DMS153 (cell line): ENCODE measurements around the gene PRXL2B.
"Not testable (repeated sequence)": the region's sequence is repeated elsewhere in the genome, so short reads cannot be mapped to it uniquely, and the experiment has no call there.

ENCODE experiments used
- DNase-seq: peaks from one replicate; lab custom pipeline; 2025; lab: John Stamatoyannopoulos, UW

Gene PRXL2B

GRCh38 chr1:2550309-2550861 is 36.2 kb upstream of the PRXL2B start:
- DNase-seq, result not testable (repeated sequence)

DNA sequence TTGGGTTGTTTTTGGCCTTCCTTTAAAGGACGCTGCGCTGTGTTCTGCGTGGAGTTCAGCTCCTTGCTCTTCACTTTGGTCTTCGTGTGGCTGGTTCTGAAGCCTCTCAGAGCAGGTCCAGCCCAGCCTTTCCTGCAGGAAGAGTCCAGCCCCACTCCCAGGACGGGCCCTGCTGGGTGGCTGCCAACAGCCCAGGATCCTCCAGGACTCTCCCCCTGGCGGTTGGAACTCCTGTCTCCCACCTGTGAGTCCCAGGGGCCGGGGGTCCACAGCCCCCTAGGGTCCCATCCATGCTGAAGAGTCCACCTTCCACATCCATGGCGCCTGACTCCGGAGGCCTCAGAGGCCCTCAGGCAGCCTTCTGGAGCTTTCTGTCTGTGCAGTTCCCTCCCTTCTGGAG is 35.0 kb upstream of the PRXL2B start:
- not testable (repeated sequence) for DNase-seq

- no peak for DNase-seq
Observed at GRCh38 chr1:2552189-2552588, 34.4 kb upstream of the PRXL2B start.

DNA sequence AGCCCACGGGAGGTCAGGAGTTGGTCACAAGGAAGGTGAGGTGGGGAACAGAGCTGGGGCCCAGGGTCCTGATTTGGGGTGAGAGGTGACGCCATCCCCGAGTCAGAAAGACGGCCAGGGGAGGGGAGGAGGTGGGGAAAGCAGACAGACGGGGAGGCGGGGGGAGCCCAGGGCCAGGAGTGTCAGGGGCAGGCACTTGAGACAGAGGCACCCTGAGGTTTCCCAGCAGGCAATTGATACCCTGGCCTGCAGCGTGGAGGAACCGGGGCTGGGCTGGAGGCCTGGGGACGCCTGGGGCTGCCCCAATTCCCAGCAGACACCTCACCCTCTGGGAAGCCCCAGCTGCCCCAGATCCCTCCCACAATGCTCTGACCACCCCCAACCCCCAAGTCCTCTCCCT is 33.5 kb upstream of the PRXL2B start:
- DNase-seq, result not testable (repeated sequence)

DNA sequence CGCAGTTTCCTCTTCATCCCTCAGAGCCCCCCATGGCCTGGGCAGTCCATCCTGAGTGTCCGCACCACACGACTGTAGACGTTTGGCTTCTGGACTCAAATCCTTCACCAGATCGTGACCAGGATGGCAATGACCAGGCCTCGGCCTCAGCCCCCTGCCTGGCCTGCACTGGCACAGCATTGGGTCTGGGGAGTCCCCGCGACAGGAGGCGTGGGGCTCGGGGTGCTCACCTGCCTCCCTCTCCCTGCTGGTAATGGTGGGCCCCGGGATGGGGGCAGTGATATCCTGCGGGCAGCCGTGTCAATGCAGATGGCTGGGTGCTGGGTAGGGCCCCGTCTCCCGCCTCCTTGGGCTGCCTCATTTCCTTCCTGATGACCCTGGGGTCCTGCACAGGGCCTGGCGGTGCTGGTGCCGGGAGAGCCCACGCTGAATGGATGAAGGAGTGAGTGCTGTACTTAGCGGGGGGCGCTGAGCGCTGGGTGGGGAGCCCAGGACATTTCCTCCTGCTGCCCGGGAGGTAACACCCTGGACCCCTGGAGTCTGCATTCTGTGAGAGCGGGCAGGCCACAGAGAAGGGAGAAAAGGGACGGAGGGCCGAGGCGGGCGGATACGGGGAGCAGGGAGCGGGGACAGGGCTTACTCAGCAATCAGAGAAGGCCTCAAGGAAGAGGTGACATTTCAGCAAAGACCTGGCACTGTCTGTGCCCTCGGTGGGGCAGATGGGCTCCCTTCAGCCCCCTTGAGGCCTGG is 32.5 kb upstream of the PRXL2B start:
- DNase-seq, result no peak

DNA sequence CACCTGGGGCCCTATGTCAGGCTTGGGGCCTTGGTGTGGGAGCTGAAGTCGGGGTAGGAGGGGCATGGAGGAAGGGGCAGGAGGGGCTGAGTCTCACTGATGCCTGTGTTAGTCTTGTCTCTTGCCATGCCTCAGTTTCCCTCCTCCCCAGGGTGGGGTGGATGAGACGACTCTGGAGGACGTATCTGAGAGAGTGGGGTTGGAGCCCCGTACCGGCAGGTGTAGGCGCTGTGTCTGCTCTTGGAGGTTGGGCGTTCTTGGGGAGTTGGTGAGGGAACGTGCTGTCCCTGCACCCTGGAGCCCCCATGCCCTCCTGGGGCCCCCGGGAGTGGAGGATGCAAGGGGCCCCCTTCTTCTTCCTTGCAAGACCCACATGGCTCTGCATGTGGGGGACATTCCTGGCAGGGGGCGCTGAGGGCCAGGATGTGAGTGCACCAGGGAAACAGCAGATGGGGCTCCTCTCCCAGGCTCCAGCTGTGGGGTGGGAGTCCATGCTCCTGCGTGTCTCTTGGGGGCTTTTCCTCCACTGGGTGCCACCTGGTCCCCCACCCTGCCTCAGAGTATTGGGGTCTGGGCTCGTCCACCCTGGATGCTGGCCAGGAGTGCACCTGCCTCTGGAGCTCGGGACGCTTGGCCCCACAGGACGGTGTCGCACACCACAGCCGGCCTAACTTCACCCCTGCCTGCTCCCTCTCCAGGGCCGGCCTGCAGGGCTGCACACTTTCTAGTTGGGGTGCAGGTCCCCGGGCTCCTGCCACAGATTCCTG is 31.8 kb upstream of the PRXL2B start:
- DNase-seq, result no peak

GRCh38 chr1:2555634-2556276 is 30.8 kb upstream of the PRXL2B start:
- DNase-seq, result peak; percentile 64

- peak; percentile 50 for DNase-seq
Observed at GRCh38 chr1:2556277-2556677, 30.3 kb upstream of the PRXL2B start, which contains the start of gene TNFRSF14. Gene TNFRSF14, plus strand, starts transcription at chr1:2556371. Its CDS starts 294 bp downstream, at chr1:2556665.

DNA sequence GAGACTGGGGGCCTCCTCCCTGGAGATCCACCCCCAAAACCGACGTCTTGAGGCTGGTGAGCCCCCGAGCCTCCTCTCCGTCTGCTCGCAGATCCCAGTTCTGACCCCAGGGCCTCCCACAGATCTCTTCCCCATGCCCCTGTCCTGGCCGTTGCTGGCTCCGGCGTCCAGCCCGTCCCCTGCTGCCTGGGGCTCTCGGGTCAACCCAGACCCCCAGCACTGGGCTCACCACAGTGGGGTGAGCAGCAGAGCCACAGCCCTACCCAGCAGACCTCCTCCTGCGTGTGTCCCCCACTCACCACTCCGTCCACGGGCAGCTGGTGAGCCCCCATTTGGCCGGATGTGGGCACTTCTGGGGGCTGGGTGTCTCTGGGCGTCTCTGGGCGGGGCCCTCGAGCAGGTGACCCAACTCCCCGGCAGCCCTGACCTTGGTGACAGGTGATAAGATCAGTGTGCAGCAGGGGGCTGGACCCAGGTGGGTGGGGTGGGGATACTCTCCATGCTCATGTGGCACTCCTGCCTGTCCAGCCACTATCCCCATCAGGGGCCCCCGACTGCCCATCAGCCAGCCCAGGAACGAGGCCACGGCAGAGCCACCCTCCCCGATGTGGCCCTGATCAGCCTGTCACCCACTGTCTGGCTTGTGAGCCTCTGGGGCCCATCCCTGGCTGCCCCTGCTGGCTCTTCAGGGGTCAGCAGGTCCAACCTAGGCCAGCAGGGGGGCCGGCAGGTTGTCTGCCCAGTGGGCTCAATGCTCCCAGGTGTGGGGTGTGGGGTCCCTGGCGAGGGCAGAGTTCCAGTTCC is 29.7 kb upstream of the PRXL2B start:
- DNase-seq, result no peak

- DNase-seq, result no peak
Observed at GRCh38 chr1:2557482-2558400, 28.8 kb upstream of the PRXL2B start.

DNA sequence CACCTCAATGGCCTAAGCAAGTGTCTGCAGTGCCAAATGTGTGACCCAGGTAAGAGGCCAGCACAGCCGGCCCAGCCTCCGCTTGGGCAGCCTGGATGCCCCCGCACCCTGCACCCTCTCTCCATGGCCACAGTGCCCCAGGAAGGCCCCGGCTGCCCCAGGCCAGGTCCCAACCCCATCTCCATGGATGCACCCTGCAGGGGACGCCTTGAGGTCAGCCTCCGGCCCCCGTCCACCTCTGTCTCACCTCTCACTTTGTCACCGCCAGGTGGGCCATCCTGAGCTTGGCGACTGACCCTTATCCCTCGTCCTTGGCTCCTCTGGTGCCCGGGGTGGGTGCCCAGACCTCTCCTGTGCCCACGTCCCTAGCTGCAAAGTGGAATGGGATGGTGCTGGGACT is 28.2 kb upstream of the PRXL2B start:
- no peak for DNase-seq

GRCh38 chr1:2558861-2559260 is 27.7 kb upstream of the PRXL2B start:
- no peak for DNase-seq

DNA sequence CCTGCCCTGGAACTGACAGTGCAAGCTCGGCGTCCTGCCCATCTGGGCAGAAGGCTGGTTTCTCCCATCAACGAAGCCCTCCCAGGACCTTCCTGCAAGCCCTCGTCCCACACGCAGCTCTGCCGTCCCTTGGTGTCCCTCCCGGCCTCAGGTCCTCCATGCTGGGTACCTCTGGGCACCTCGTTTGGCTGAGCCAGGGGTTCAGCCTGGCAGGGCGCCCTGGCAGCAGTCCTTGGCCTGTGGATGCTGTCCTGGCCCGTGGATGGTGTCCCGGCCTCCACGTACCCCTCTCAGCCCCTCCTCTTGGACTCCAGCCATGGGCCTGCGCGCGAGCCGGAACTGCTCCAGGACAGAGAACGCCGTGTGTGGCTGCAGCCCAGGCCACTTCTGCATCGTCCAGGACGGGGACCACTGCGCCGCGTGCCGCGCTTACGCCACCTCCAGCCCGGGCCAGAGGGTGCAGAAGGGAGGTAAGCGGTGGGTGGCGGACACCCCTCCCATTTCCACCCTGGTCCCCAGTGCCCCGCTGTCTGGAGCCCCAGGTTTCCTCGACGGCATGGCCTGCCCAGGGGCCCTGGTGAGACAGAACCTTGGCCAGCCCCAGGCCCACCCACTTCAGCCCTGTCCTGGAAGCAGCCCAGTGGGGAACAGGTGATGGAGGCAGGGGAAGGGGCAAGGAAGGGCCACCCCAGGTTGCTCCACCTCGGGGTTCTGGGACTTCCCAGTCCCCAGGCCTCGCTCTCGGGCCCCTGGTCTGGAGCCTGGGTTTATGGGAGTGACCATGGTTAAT is 26.9 kb upstream of the PRXL2B start:
- no peak for DNase-seq

- DNase-seq, result no peak
Observed at GRCh38 chr1:2560299-2561073, 26.1 kb upstream of the PRXL2B start.

DNA sequence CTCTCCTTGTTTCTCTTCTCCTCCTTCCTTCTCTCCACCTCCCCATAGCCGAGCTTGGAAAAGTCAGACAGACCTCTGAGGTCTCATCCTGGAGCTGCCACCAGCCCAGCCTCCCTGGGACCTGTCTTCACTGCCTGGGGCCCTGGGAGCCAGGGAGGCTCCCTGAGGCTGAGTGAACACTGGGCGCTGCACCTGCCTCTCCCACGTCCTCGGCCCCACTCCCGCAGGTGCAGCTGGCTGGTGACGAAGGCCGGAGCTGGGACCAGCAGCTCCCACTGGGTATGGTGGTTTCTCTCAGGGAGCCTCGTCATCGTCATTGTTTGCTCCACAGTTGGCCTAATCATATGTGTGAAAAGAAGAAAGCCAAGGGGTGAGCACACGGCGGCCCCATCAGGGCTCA is 25.1 kb upstream of the PRXL2B start:
- no peak for DNase-seq

GRCh38 chr1:2561898-2562895 is 24.4 kb upstream of the PRXL2B start:
- DNase-seq, result no peak

GRCh38 chr1:2563205-2563604 is 23.4 kb upstream of the PRXL2B start:
- DNase-seq, result no peak
